ENCODE results near the gene ZC2HC1B.

GRCh38 chr6:143912671-143913070, 48.4 kb downstream of the ZC2HC1B start:
- TF ChIP-seq CTCF (IDR thresholded peaks at IDR 0.05) (no peak), EP300 (IDR thresholded peaks at IDR 0.05) (no peak)
